Measurements from ENCODE around the gene BTC. TPM values are rescaled to one million over a fixed set of nuclear protein-coding genes. Genes with fewer than 3 reads are reported as not detected.
A peak's percentile ranks its signal among the peaks of the same experiment; 100 is the strongest.
"Not testable (repeated sequence)": the region's sequence is repeated elsewhere in the genome, so short reads cannot be mapped to it uniquely, and the experiment has no call there.

Gene BTC
- polyA plus RNA-seq = 14.3 TPM
- long read RNA-seq, donor 1, partial matches to known transcripts = 0 of 2 reads
- long read RNA-seq, donor 1, other reads (novel, unspliced or antisense) = 0 of 2 reads
- long read RNA-seq, donor 2 = 0 reads
- long read RNA-seq, donor 3, partial matches to known transcripts = 0 of 3 reads
- long read RNA-seq, donor 3, other reads (novel, unspliced or antisense) = 0 of 3 reads
- long read RNA-seq, donor 4 = 0 reads
- long read RNA-seq, donor 5, partial matches to known transcripts = 0 of 1 reads
- long read RNA-seq, donor 5, other reads (novel, unspliced or antisense) = 0 of 1 reads
- long read RNA-seq, donor 6, transcript BTC-201 (6 exons, 2,816 nt) = major isoform, 5 of 25 reads
- long read RNA-seq, donor 6, partial matches to known transcripts = 20 of 25 reads
- long read RNA-seq, donor 6, other reads (novel, unspliced or antisense) = 0 of 25 reads
- long read RNA-seq, donor 7 = 0 reads
- long read RNA-seq, donor 8, partial matches to known transcripts = 0 of 3 reads
- long read RNA-seq, donor 8, other reads (novel, unspliced or antisense) = 0 of 3 reads
- long read RNA-seq, donor 9, partial matches to known transcripts = 0 of 1 reads
- long read RNA-seq, donor 9, other reads (novel, unspliced or antisense) = 0 of 1 reads
- long read RNA-seq, donor 10, partial matches to known transcripts = 0 of 1 reads
- long read RNA-seq, donor 10, other reads (novel, unspliced or antisense) = 0 of 1 reads
- long read RNA-seq, donor 11, partial matches to known transcripts = 0 of 1 reads
- long read RNA-seq, donor 11, other reads (novel, unspliced or antisense) = 0 of 1 reads

GRCh38 chr4:74794382-74795010 lies at the start of gene BTC:
TSS of gene BTC (minus strand) at chr4:74794523. CDS start at chr4:74794325, 198 bp downstream.
- H3K27ac ChIP-seq (ENCODE audit: low read length) = peak within 1 kb of the TSS; percentile 96
- peaks cover 8% of the 10 kb centered on the region for H3K4me1 ChIP-seq (ENCODE audit: control insufficient read depth, insufficient read depth, low read length)
- H3K36me3 ChIP-seq (ENCODE audit: control insufficient read depth, insufficient read depth, low read length) = no peaks in the 10 kb centered on the region
- no CpG with 5 or more reads among the region's 24 CpGs for WGBS (ENCODE audit: insufficient coverage, low lambda C conversion rate)
- peak; percentile 55 to 86 for DNase-seq
- peak within 1 kb of the TSS; percentile 64 for H3K4me3 ChIP-seq (ENCODE audit: low read length)
- H3K9me3 ChIP-seq (ENCODE audit: control insufficient read depth, low read depth, low read length) = no peaks in the 10 kb centered on the region
- H3K27me3 ChIP-seq (ENCODE audit: control insufficient read depth, insufficient read depth, low read length) = peaks cover 12% of the 10 kb centered on the region

- H3K27me3 ChIP-seq (ENCODE audit: control insufficient read depth, insufficient read depth, low read length) = no peaks in the 10 kb centered on the region
- H3K9me3 ChIP-seq (ENCODE audit: control insufficient read depth, low read depth, low read length) = no peaks in the 10 kb centered on the region
- no peak for DNase-seq
- H3K4me3 ChIP-seq (ENCODE audit: low read length) = no peak overlapping the region
- no peak overlapping the region for H3K27ac ChIP-seq (ENCODE audit: low read length)
- H3K4me1 ChIP-seq (ENCODE audit: control insufficient read depth, insufficient read depth, low read length) = no peaks in the 10 kb centered on the region
- H3K36me3 ChIP-seq (ENCODE audit: control insufficient read depth, insufficient read depth, low read length) = no peaks in the 10 kb centered on the region
- WGBS (ENCODE audit: insufficient coverage, low lambda C conversion rate) = no CpG with 5 or more reads among the region's 7 CpGs
Observed at GRCh38 chr4:74840936-74841509, 46.7 kb upstream of the BTC start.

- no peaks in the 10 kb centered on the region for H3K27me3 ChIP-seq (ENCODE audit: control insufficient read depth, insufficient read depth, low read length)
- H3K4me1 ChIP-seq (ENCODE audit: control insufficient read depth, insufficient read depth, low read length) = no peaks in the 10 kb centered on the region
- no peak overlapping the region for H3K27ac ChIP-seq (ENCODE audit: low read length)
- no peaks in the 10 kb centered on the region for H3K9me3 ChIP-seq (ENCODE audit: control insufficient read depth, low read depth, low read length)
- H3K4me3 ChIP-seq (ENCODE audit: low read length) = no peak overlapping the region
- no peak for DNase-seq
- no CpG with 5 or more reads among the region's 4 CpGs for WGBS (ENCODE audit: insufficient coverage, low lambda C conversion rate)
- no peaks in the 10 kb centered on the region for H3K36me3 ChIP-seq (ENCODE audit: control insufficient read depth, insufficient read depth, low read length)
Observed at GRCh38 chr4:74838746-74839370, 44.5 kb upstream of the BTC start.

- no CpG with 5 or more reads among the region's 1 CpG for WGBS (ENCODE audit: insufficient coverage, low lambda C conversion rate)
- Histone ChIP-seq H3K27me3 (ENCODE audit: control insufficient read depth, insufficient read depth, low read length) (peaks cover under 1% of the 10 kb centered on the region), H3K9me3 (ENCODE audit: control insufficient read depth, low read depth, low read length) (no peaks in the 10 kb centered on the region), H3K4me3 (ENCODE audit: low read length) (no peak overlapping the region), H3K27ac (ENCODE audit: low read length) (no peak overlapping the region), H3K4me1 (ENCODE audit: control insufficient read depth, insufficient read depth, low read length) (no peaks in the 10 kb centered on the region), H3K36me3 (ENCODE audit: control insufficient read depth, insufficient read depth, low read length) (no peaks in the 10 kb centered on the region)
- DNase-seq = no peak
Observed at GRCh38 chr4:74830928-74831327, 36.6 kb upstream of the BTC start.

GRCh38 chr4:74823194-74823593 lies 28.9 kb upstream of the BTC start:
- no CpG with 5 or more reads among the region's 1 CpG for WGBS (ENCODE audit: insufficient coverage, low lambda C conversion rate)
- peaks cover 2% of the 10 kb centered on the region for H3K27me3 ChIP-seq (ENCODE audit: control insufficient read depth, insufficient read depth, low read length)
- no peak for DNase-seq
- H3K9me3 ChIP-seq (ENCODE audit: control insufficient read depth, low read depth, low read length) = no peaks in the 10 kb centered on the region
- no peaks in the 10 kb centered on the region for H3K4me1 ChIP-seq (ENCODE audit: control insufficient read depth, insufficient read depth, low read length)
- no peaks in the 10 kb centered on the region for H3K36me3 ChIP-seq (ENCODE audit: control insufficient read depth, insufficient read depth, low read length)
- H3K27ac ChIP-seq (ENCODE audit: low read length) = no peak overlapping the region
- no peak overlapping the region for H3K4me3 ChIP-seq (ENCODE audit: low read length)

- Histone ChIP-seq H3K4me1 (ENCODE audit: control insufficient read depth, insufficient read depth, low read length) (no peaks in the 10 kb centered on the region), H3K9me3 (ENCODE audit: control insufficient read depth, low read depth, low read length) (no peaks in the 10 kb centered on the region), H3K36me3 (ENCODE audit: control insufficient read depth, insufficient read depth, low read length) (no peaks in the 10 kb centered on the region), H3K27me3 (ENCODE audit: control insufficient read depth, insufficient read depth, low read length) (peaks cover 2% of the 10 kb centered on the region), H3K4me3 (ENCODE audit: low read length) (no peak overlapping the region), H3K27ac (ENCODE audit: low read length) (no peak overlapping the region)
- no peak for DNase-seq
- 80% methylated on average over 1 of the region's 2 CpGs for WGBS (ENCODE audit: insufficient coverage, low lambda C conversion rate)
Observed at GRCh38 chr4:74822603-74823002, 28.3 kb upstream of the BTC start.

GRCh38 chr4:74821541-74821940 lies 27.2 kb upstream of the BTC start:
- Histone ChIP-seq H3K27ac (ENCODE audit: low read length) (no peak overlapping the region), H3K9me3 (ENCODE audit: control insufficient read depth, low read depth, low read length) (no peaks in the 10 kb centered on the region)
- no peak for DNase-seq

GRCh38 chr4:74814052-74814451 lies 19.7 kb upstream of the BTC start:
- no peak for DNase-seq
- Histone ChIP-seq H3K27me3 (ENCODE audit: control insufficient read depth, insufficient read depth, low read length) (no peaks in the 10 kb centered on the region), H3K9me3 (ENCODE audit: control insufficient read depth, low read depth, low read length) (no peaks in the 10 kb centered on the region), H3K4me1 (ENCODE audit: control insufficient read depth, insufficient read depth, low read length) (no peaks in the 10 kb centered on the region), H3K27ac (ENCODE audit: low read length) (no peak overlapping the region), H3K4me3 (ENCODE audit: low read length) (no peak overlapping the region), H3K36me3 (ENCODE audit: control insufficient read depth, insufficient read depth, low read length) (no peaks in the 10 kb centered on the region)

More at GRCh38 chr4:74821541-74821940, 27.2 kb upstream of the BTC start:
- H3K36me3 ChIP-seq (ENCODE audit: control insufficient read depth, insufficient read depth, low read length) = no peaks in the 10 kb centered on the region
- no peak overlapping the region for H3K4me3 ChIP-seq (ENCODE audit: low read length)
- peaks cover 2% of the 10 kb centered on the region for H3K27me3 ChIP-seq (ENCODE audit: control insufficient read depth, insufficient read depth, low read length)
- no peaks in the 10 kb centered on the region for H3K4me1 ChIP-seq (ENCODE audit: control insufficient read depth, insufficient read depth, low read length)

GRCh38 chr4:74812056-74812455 lies 17.7 kb upstream of the BTC start:
- not testable (repeated sequence) for DNase-seq
- WGBS (ENCODE audit: insufficient coverage, low lambda C conversion rate) = no CpG with 5 or more reads among the region's 3 CpGs

GRCh38 chr4:74805601-74806000 lies 11.3 kb upstream of the BTC start:
- no peak for DNase-seq
- Histone ChIP-seq H3K36me3 (ENCODE audit: control insufficient read depth, insufficient read depth, low read length) (no peaks in the 10 kb centered on the region), H3K9me3 (ENCODE audit: control insufficient read depth, low read depth, low read length) (no peaks in the 10 kb centered on the region), H3K27ac (ENCODE audit: low read length) (no peak overlapping the region), H3K27me3 (ENCODE audit: control insufficient read depth, insufficient read depth, low read length) (no peaks in the 10 kb centered on the region), H3K4me1 (ENCODE audit: control insufficient read depth, insufficient read depth, low read length) (no peaks in the 10 kb centered on the region), H3K4me3 (ENCODE audit: low read length) (no peak overlapping the region)
- WGBS (ENCODE audit: insufficient coverage, low lambda C conversion rate) = no CpG with 5 or more reads among the region's 2 CpGs

More at GRCh38 chr4:74812056-74812455, 17.7 kb upstream of the BTC start:
- H3K36me3 ChIP-seq (ENCODE audit: control insufficient read depth, insufficient read depth, low read length); H3K4me3 ChIP-seq (ENCODE audit: low read length); H3K9me3 ChIP-seq (ENCODE audit: control insufficient read depth, low read depth, low read length); H3K4me1 ChIP-seq (ENCODE audit: control insufficient read depth, insufficient read depth, low read length); H3K27me3 ChIP-seq (ENCODE audit: control insufficient read depth, insufficient read depth, low read length); H3K27ac ChIP-seq (ENCODE audit: low read length): not testable (repeated sequence)

Measured in large intestine (tissue), 12 donors.